ENCODE data around the gene AAMDC.
A peak's percentile ranks its signal among the peaks of the same experiment; 100 is the strongest.
"Not testable (repeated sequence)": the region's sequence is repeated elsewhere in the genome, so short reads cannot be mapped to it uniquely, and the experiment has no call there.

The AAMDC gene

DNA sequence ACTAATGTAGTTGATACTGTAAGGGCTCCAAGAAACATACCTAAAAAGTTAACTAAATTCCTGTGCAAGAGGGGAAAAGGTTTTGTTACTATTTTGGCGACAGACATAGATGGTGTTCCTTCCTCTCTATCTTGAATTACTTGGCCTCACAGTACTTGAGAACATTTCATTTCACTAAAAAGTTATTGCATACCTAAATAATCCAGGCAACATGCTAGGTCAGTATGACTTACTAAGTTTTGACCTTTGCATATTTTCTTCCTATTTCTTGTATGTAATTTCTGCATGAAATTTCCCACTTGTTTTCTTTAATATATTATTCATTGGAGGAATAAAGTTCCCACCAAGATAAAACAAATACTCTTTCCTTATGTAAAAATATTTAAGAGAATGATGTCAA is 74.0 kb downstream of the AAMDC start:
- not testable (repeated sequence) for H3K4me3 ChIP-seq (ENCODE audit: control insufficient read depth, low read depth, low read length); DNase-seq (ENCODE audit: low read depth)

DNA sequence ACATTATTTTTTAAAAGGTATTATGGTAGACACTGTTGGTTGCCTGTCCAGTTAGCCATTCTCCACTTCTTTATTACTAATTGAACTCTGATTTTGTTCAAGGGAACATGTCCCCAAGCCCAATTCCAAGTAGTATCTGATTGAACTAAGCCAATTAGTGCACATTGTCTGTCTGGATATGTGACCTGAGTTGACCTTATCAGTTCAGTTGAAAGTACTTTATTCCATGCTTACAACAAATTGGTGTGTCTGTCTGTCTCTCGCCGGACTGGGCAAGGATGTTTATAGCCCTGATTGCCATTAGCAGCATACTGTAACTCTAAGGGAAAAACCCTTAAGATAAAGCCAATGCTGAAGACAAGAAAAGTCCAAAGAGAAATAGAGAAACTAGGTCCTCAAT is 87.9 kb downstream of the AAMDC start:
- no peak overlapping the region for H3K4me3 ChIP-seq (ENCODE audit: control insufficient read depth, low read depth, low read length)
- no peak for DNase-seq (ENCODE audit: low read depth)
- TF ChIP-seq, protein P1, sequence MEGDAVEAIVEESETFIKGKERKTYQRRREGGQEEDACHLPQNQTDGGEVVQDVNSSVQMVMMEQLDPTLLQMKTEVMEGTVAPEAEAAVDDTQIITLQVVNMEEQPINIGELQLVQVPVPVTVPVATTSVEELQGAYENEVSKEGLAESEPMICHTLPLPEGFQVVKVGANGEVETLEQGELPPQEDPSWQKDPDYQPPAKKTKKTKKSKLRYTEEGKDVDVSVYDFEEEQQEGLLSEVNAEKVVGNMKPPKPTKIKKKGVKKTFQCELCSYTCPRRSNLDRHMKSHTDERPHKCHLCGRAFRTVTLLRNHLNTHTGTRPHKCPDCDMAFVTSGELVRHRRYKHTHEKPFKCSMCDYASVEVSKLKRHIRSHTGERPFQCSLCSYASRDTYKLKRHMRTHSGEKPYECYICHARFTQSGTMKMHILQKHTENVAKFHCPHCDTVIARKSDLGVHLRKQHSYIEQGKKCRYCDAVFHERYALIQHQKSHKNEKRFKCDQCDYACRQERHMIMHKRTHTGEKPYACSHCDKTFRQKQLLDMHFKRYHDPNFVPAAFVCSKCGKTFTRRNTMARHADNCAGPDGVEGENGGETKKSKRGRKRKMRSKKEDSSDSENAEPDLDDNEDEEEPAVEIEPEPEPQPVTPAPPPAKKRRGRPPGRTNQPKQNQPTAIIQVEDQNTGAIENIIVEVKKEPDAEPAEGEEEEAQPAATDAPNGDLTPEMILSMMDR (conservative IDR thresholded peaks at IDR 0.05; ENCODE audit: control insufficient read depth, insufficient read depth, low read depth, low read length) = no peak

DNA sequence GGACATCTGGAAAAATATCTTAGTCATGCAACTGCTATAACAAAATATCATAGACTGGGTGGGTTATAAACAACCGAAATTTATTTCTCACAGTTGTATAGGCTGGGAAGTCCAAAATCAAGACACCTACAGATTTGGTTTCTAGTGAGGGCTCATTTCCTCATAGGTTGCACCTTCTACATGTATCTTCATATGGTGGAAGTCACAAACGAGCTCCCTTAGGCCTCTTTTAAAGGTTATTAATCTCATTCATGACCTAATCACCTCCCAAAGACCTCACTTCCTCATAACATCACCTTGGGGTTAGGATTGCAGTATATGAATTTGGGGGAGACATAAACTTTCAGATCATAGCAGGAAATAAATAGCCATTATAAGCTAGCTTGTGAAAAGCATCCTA is 88.3 kb downstream of the AAMDC start:
- no peak for DNase-seq (ENCODE audit: low read depth)
- TF ChIP-seq, protein P1 (conservative IDR thresholded peaks at IDR 0.05; ENCODE audit: control insufficient read depth, insufficient read depth, low read depth, low read length) = no peak

DNA sequence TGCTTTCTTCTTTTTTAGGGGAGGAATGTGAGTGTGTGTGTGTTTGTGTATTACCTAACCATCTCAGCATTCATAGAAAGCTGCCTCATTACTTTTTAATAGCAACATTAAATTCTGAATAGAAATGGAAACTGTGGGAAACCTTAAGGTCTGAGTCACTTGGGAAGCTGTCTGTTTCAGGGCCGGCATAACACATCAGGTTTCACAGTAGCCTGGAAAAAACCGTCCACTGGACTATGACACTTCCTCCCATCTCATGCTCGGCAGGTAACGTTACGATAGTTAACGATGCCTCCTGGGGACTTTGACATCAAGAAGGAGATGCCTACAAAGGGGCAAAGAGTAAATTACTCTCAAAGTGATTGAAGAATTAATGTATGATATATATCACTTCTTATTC is 89.9 kb downstream of the AAMDC start:
- not testable (repeated sequence) for H3K4me3 ChIP-seq (ENCODE audit: control insufficient read depth, low read depth, low read length); DNase-seq (ENCODE audit: low read depth)

More for the DNA sequence above, 88.3 kb downstream of the AAMDC start:
- H3K4me3 ChIP-seq (ENCODE audit: control insufficient read depth, low read depth, low read length) = no peak overlapping the region

DNA sequence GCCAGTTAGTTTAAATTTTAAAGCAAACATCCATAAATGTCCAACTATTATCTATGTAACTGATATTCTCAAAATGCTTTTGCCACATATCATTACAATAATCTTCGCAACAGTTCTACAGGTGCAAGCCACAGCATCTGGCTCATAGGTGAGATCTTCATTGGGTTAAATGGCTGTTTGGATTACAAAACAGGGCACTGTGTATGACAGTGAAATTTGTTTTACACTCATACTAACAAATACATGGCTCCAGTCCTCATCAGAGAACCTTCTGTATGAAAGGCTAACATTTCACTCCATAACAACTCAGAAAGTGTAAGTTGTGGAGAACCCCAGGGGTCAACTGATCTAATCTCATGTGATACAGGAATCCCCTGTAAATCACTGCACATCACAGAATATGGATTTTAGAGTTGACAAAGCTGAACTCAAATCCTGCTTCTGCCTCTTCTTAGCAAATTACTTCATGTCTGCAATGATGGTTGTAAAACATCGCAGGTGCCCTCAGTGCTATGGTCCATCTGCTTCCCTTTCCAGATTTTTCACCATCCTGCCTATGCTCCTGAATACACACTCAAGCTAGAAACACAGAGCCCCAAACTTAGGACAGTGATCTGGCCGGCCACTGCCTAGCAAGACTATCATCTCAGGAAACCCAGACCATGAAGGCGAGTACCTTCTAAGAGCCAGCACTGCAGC is 92.8 kb downstream of the AAMDC start:
- not testable (repeated sequence) for DNase-seq (ENCODE audit: low read depth)

DNA sequence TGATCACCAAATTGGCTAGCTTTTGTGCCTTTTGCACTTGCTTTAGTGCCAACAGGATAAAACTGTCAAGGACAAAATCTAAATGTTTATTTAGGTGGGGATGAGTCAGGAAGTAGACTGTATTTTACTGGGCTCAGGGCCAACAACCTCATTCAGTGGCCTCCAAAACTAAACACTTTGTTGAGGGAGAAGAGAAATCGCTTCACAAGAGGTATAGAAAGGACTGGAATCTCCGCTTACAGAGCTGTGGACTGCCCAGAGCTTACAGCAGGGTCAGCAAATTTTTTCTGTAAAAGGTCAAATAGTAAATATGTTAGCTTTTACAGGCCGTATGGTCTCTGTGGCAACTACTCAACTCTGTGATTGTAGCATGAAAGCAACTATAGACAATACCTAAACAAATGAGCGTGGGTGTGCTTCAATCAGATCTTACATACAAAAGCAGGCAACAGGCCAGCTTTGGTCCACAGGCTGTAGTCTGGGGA is 93.4 kb downstream of the AAMDC start:
- H3K4me3 ChIP-seq (ENCODE audit: control insufficient read depth, low read depth, low read length) = not testable (repeated sequence)

More for the DNA sequence above, 92.8 kb downstream of the AAMDC start:
- not testable (repeated sequence) for H3K4me3 ChIP-seq (ENCODE audit: control insufficient read depth, low read depth, low read length)

DNA sequence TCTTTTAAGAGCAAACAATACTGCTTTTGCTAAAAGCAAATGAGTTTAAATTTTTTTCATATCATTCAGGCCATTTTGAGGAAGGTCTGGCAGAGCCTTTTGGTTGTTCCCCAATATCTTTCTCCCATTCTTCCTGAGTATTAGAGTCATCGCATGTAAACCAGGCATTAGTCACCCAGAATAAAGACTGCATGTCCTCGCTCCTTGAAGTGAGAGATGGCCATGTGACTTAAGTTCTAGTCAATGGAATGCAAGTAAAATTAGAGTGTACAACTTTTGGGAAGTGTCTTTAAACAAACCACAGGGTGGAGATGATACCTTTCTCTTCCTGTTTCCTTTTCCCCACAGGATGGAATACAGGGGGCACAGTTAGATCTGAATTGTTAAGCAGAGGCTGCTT is 96.8 kb downstream of the AAMDC start:
- H3K4me3 ChIP-seq (ENCODE audit: control insufficient read depth, low read depth, low read length); DNase-seq (ENCODE audit: low read depth): not testable (repeated sequence)

More for the DNA sequence above, 93.4 kb downstream of the AAMDC start:
- DNase-seq (ENCODE audit: low read depth) = peak; percentile 86

Measured in fibroblast of mammary gland (primary cell).